ENCODE results near the gene CAMSAP2. TPM values are rescaled to one million over a fixed set of nuclear protein-coding genes. Genes with fewer than 3 reads are reported as not detected.
A peak's percentile ranks its signal among the peaks of the same experiment; 100 is the strongest.

The CAMSAP2 gene
- total RNA-seq, 4 donors from 2014 or later, result 8.2 to 12.5 (median 9.1) TPM

GRCh38 chr1:200895443-200895789, 156.7 kb downstream of the CAMSAP2 start:
- 64% methylated on average over 8 of the region's 8 CpGs; no CpG with 5 or more reads in 1 of the 2 donors for WGBS, 2 donors (ENCODE audit: low coverage in 1 of 2)
- H3K4me3 ChIP-seq, result peak overlapping the region; percentile 35 to 62 (median 51)
- intact Hi-C loops (cut with DNase I; ENCODE audit: low total_unique reads) (no loop called here), in situ Hi-C loops (cut with MboI; ENCODE audit: low pct_ligation_motif_present in 1 of 4, low pct_unique_long_range_greater_than_20kb in 1 of 4, low sequenced_read_pairs in 3 of 4) (loop anchor here in 1 of 4 donors (10.0 kb wide), 1 partner anchor 139 kb away; no protein-coding TSS in a partner anchor)
- peak overlapping the region; percentile 90 to 96 (median 91) for H3K27ac ChIP-seq
- DNase-seq, result no peak
- peaks cover 0 to 6% (median 0%) of the 10 kb centered on the region in 4 donors for H3K36me3 ChIP-seq
- no peaks in the 10 kb centered on the region for H3K9me3 ChIP-seq
- H3K4me1 ChIP-seq, result peaks cover 0 to 66% (median 47%) of the 10 kb centered on the region in 4 donors
- no peak for TF ChIP-seq EP300 (IDR thresholded peaks at IDR 0.05; ENCODE audit: low read depth)
- no peak for TF ChIP-seq POLR2AphosphoS5 (IDR thresholded peaks at IDR 0.05)
- no peak for TF ChIP-seq POLR2A (IDR thresholded peaks at IDR 0.05)
- TF ChIP-seq, protein P1, sequence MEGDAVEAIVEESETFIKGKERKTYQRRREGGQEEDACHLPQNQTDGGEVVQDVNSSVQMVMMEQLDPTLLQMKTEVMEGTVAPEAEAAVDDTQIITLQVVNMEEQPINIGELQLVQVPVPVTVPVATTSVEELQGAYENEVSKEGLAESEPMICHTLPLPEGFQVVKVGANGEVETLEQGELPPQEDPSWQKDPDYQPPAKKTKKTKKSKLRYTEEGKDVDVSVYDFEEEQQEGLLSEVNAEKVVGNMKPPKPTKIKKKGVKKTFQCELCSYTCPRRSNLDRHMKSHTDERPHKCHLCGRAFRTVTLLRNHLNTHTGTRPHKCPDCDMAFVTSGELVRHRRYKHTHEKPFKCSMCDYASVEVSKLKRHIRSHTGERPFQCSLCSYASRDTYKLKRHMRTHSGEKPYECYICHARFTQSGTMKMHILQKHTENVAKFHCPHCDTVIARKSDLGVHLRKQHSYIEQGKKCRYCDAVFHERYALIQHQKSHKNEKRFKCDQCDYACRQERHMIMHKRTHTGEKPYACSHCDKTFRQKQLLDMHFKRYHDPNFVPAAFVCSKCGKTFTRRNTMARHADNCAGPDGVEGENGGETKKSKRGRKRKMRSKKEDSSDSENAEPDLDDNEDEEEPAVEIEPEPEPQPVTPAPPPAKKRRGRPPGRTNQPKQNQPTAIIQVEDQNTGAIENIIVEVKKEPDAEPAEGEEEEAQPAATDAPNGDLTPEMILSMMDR (IDR thresholded peaks at IDR 0.05), result no peak
- H3K27me3 ChIP-seq, result peaks cover 14% of the 10 kb centered on the region

GRCh38 chr1:200895801-200896530, 157.3 kb downstream of the CAMSAP2 start:
- Histone ChIP-seq H3K4me1 (peaks cover 0 to 66% (median 43%) of the 10 kb centered on the region in 4 donors), H3K4me3 (peak overlapping the region; percentile 35 to 62 (median 51)), H3K27me3 (peaks cover 9% of the 10 kb centered on the region), H3K9me3 (no peaks in the 10 kb centered on the region), H3K36me3 (peaks cover 0 to 6% (median 0%) of the 10 kb centered on the region in 4 donors), H3K27ac (peak overlapping the region; percentile 90 to 96 (median 91))
- in situ Hi-C loops (cut with MboI; ENCODE audit: low pct_ligation_motif_present in 1 of 4, low pct_unique_long_range_greater_than_20kb in 1 of 4, low sequenced_read_pairs in 3 of 4), result loop anchor here in 1 of 4 donors (10.0 kb wide), 1 partner anchor 139 kb away; no protein-coding TSS in a partner anchor
- whole genome bisulfite sequencing, 2 donors (ENCODE audit: low coverage in 1 of 2), result 20 to 52% methylated on average over 2 to 9 of the region's 9 CpGs
- DNase-seq, result no peak
- intact Hi-C loops (cut with DNase I; ENCODE audit: low total_unique reads), result no loop called here
- TF ChIP-seq POLR2A (IDR thresholded peaks at IDR 0.05), result peak; percentile 9
- TF ChIP-seq, protein P1 (IDR thresholded peaks at IDR 0.05), result no peak
- no peak for TF ChIP-seq EP300 (IDR thresholded peaks at IDR 0.05; ENCODE audit: low read depth)

DNA sequence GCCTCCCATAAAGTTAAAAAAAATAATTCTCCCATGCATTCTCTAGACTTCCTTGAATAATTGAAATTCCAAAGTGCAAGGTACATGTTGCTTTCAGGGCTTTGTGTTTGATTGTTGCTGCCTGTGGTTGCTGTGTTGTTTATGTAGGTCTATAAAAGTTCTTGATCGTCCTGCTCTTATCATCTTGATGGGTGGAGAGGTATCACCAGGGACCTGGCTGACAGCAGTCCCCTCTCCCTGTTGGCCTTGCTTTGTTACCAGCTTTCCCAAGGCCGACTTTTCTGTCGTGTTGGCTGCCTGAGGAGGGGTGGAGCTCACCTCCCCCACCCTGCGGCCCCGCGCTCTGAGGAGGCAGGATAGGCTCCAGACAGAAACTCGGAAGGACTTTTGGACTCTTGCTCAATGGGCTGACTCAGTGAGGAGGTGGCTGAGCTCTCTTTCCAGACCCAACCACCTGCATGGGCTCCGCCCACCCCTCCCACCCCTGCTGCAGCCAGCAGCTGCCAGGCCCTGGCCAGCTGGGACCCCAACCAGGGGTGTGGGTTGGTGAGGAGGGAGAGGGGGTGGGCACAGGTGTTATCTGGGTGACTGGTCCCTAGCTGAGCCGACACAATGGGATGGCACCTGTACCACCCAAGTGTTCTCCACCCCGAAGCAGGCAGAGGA, 158.0 kb downstream of the CAMSAP2 start:
- Histone ChIP-seq H3K4me3 (peak overlapping the region in 3 of 4 donors; percentile 49 to 62 (median 53)), H3K4me1 (peaks cover 0 to 66% (median 40%) of the 10 kb centered on the region in 4 donors), H3K36me3 (peaks cover 0 to 6% (median 0%) of the 10 kb centered on the region in 4 donors), H3K27ac (peak overlapping the region; percentile 90 to 96 (median 91)), H3K9me3 (no peaks in the 10 kb centered on the region), H3K27me3 (peaks cover 2% of the 10 kb centered on the region)
- in situ Hi-C loops (cut with MboI; ENCODE audit: low pct_ligation_motif_present in 1 of 4, low pct_unique_long_range_greater_than_20kb in 1 of 4, low sequenced_read_pairs in 3 of 4) (loop anchor here in 1 of 4 donors (10.0 kb wide), 1 partner anchor 138 kb away; no protein-coding TSS in a partner anchor), intact Hi-C loops (cut with DNase I; ENCODE audit: low total_unique reads) (no loop called here)
- TF ChIP-seq, protein P1 (IDR thresholded peaks at IDR 0.05), result no peak
- TF ChIP-seq EP300 (IDR thresholded peaks at IDR 0.05; ENCODE audit: low read depth) (peak; percentile 52), POLR2AphosphoS5 (IDR thresholded peaks at IDR 0.05) (peak in 2 of 3 donors; percentile 63 to 90), POLR2A (IDR thresholded peaks at IDR 0.05) (peak; percentile 68)
- 47 to 55% methylated on average over 2 to 10 of the region's 10 CpGs for WGBS, 2 donors (ENCODE audit: low coverage in 1 of 2)
- peak; percentile 92 for DNase-seq

DNA sequence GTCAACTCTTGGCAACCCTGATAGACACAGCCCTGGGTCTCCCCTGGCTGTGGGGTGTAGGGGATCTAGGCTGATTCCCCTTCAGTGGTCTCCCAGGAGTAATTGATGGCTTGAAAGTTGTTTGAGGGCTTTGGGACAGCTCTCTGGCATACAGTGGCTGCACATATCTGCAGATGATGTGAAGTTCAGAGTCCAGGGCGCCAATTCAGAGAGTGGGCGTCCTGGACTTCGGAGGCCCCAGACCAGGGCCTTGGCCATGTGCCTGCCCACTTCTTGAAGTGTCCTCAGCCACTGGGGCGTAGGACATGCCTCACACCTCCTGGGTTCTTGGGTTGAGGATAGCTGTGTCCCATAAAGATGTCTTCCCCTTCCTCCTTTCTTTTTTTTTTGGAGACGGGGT, 158.6 kb downstream of the CAMSAP2 start:
- H3K36me3 ChIP-seq, result peaks cover 0 to 6% (median 0%) of the 10 kb centered on the region in 4 donors
- H3K9me3 ChIP-seq, result no peaks in the 10 kb centered on the region
- WGBS, 2 donors (ENCODE audit: low coverage in 1 of 2), result 41 to 68% methylated on average over 4 to 5 of the region's 5 CpGs
- intact Hi-C loops (cut with DNase I; ENCODE audit: low total_unique reads) (no loop called here), in situ Hi-C loops (cut with MboI; ENCODE audit: low pct_ligation_motif_present in 1 of 4, low pct_unique_long_range_greater_than_20kb in 1 of 4, low sequenced_read_pairs in 3 of 4) (loop anchor here in 1 of 4 donors (10.0 kb wide), 1 partner anchor 138 kb away; no protein-coding TSS in a partner anchor)
- H3K27ac ChIP-seq, result peak overlapping the region; percentile 90 to 96 (median 91)
- TF ChIP-seq POLR2AphosphoS5 (IDR thresholded peaks at IDR 0.05), result no peak
- TF ChIP-seq, protein P1 (IDR thresholded peaks at IDR 0.05), result no peak
- TF ChIP-seq POLR2A (IDR thresholded peaks at IDR 0.05), result no peak
- TF ChIP-seq EP300 (IDR thresholded peaks at IDR 0.05; ENCODE audit: low read depth), result no peak
- no peaks in the 10 kb centered on the region for H3K27me3 ChIP-seq
- no peak for DNase-seq
- H3K4me3 ChIP-seq, result peak overlapping the region in 3 of 4 donors; percentile 14 to 52 (median 21)
- peaks cover 0 to 66% (median 39%) of the 10 kb centered on the region in 4 donors for H3K4me1 ChIP-seq
